Adrenal gland (tissue), 12 donors: ENCODE measurements around the gene CCPG1. TPM values are rescaled to one million over a fixed set of nuclear protein-coding genes. Genes with fewer than 3 reads are reported as not detected.

Experiments
- DNase-seq, 7 donors: peaks; one replicate each; pipeline ENCODE4 v3.0.0-alpha.2; 2019 to 2020
- H3K27ac ChIP-seq, 5 donors: fragments of 200-600 bp; sonication (generic) in 4 of 5; 1 replicate in 3 of 5; 2 replicates in 2 of 5; pipeline versions ENCODE4 v1.5.1 to v1.8.0; 2016 to 2020; ENCODE audit warnings: mild to moderate bottlenecking in 1 of 5
- H3K27me3 ChIP-seq: fragments of 200-600 bp; 2 replicates; pipeline ENCODE4 v1.8.0; 2021
- H3K36me3 ChIP-seq, 2 donors: fragments of 200-600 bp; replicated peaks in 1 of 2; 1 replicate in 1 of 2; 2 replicates in 1 of 2; pipeline versions ENCODE4 v1.5.1 to v1.8.0; 2018 to 2022
- H3K4me1 ChIP-seq, 2 donors: fragments of 200-600 bp; replicated peaks in 1 of 2; 1 replicate in 1 of 2; 2 replicates in 1 of 2; pipeline versions ENCODE4 v1.5.1 to v1.8.0; 2018 to 2021
- H3K4me3 ChIP-seq, 4 donors: fragments of 200-600 bp; sonication (generic) in 3 of 4; one replicate each; pipeline ENCODE4 v1.5.1; 2016 to 2018
- H3K9me3 ChIP-seq, 3 donors: fragments of 200-600 bp; sonication (generic) in 1 of 3; replicated peaks in 1 of 3; 1 replicate in 2 of 3; 2 replicates in 1 of 3; pipeline versions ENCODE4 v1.5.1 to v1.8.0; 2016 to 2021
- CTCF ChIP-seq, 6 experiments: fragments of 450-650 bp in 4 of 6; fragments of 200-600 bp in 2 of 6; sonication (generic) in 1 of 6; IDR thresholded peaks; 1 replicate in 5 of 6; 2 replicates in 1 of 6; pipeline versions ENCODE4 v1.5.1 to v1.8.0; 2016 to 2021; ENCODE audit warnings: antibody characterized with exemption in 6 of 6, mild to moderate bottlenecking in 2 of 6, moderate library complexity in 1 of 6
- POLR2A ChIP-seq, 2 donors: fragments of 450-650 bp; IDR thresholded peaks; one replicate each; pipeline ENCODE4 v1.6.1; 2017; ENCODE audit warnings: antibody characterized with exemption in 2 of 2, mild to moderate bottlenecking in 2 of 2, moderate library complexity in 1 of 2
- WGBS, 4 donors: extraction: QIAGEN DNeasy Blood & Tissue Kit in 2 of 4; methylation state at CpG; one replicate each; pipeline versions ENCODE4 v1.1.5 to v1.1.7; 2013 to 2017; 5-methylcytosine and 5-hydroxymethylcytosine counted together
- intact Hi-C, 2 donors: fragments of 100-400 bp; cut with DNase I; formaldehyde crosslinking; loops; one replicate each; pipeline versions ENCODE4 v1.14.1 to v1.15.0; 2022 to 2023
- polyA plus RNA-seq, 3 donors: library from polyadenylated mRNA; stranded (reverse); fragments of 200-250 nt in 2 of 3; fragments of 350-450 nt in 1 of 3; fragmentation: Illumina TruSeq in 1 of 3; extraction: RNeasy Lipid Tissue Mini Kit (QIAGEN cat#74804) in 1 of 3; gene quantifications; one replicate each; pipeline ENCODE4 v1.2.3, GENCODE V29; 2013 to 2014
- total RNA-seq, 9 donors: library from RNA; depleted of rRNA in 4 of 9; stranded (reverse); fragments of >200 nt in 4 of 9; fragments of 120-200 nt in 1 of 9; fragmentation: NEBNext Ultra II Directional in 1 of 9; extraction: Animal tissue kit (Norgen Biotek cat#: 25700) in 1 of 9; gene quantifications; one replicate each; pipeline versions ENCODE4 v1.1.0 to v1.2.4, GENCODE V29; 2013 to 2023
- donor health status: healthy with polysubstance abuse.
- donor health status: Bipolar disorder and iron deficiency.
- donor health status: DM: yes; HTN: yes; CAD: no.
- donor health status: DM: no; HTN: no; CAD: no.
- donor health status: DM: no; HTN: no; CAD: no.
- donor health status: DM: yes; HTN: yes; CAD: no.

The CCPG1 gene
- total and polyA plus RNA-seq, 12 donors: 19.5 to 102 (median 66.3) TPM

DNA sequence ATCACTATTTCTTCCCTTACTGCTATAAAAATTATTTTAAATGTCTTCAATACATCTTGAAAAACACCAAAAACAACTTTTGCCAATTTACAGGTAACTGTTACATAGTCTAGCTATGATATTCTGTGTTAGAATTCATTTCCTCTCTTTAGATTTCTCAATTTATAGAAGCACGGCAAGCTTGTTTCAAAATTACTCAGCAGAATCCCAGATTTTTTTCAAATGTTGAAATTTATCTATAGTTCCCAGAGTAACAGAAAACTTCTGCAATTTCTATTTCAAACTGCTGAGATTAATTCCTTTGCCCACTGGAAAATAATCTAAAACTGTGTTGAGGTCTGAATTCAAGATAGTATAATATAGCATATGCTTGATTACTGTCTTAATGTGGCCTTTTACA is 41.2 kb downstream of the CCPG1 start:
- peaks cover 0 to 17% of the 10 kb centered on the region in 2 donors for H3K36me3 ChIP-seq
- H3K27me3 ChIP-seq: no peaks in the 10 kb centered on the region
- no peaks in the 10 kb centered on the region for H3K4me1 ChIP-seq
- H3K27ac ChIP-seq: no peak overlapping the region
- no peaks in the 10 kb centered on the region for H3K9me3 ChIP-seq
- no peak overlapping the region for H3K4me3 ChIP-seq
- no peak for DNase-seq
- no peak for TF ChIP-seq POLR2A (IDR thresholded peaks at IDR 0.05)
- TF ChIP-seq CTCF (IDR thresholded peaks at IDR 0.05): no peak
- intact Hi-C loops: no loop called here
- WGBS, 4 donors: 76 to 85% (median 81%) methylated on average over 1 of the region's 1 CpG

GRCh38 chr15:55362641-55363040 is 45.5 kb downstream of the CCPG1 start:
- no peaks in the 10 kb centered on the region for H3K27me3 ChIP-seq

DNA sequence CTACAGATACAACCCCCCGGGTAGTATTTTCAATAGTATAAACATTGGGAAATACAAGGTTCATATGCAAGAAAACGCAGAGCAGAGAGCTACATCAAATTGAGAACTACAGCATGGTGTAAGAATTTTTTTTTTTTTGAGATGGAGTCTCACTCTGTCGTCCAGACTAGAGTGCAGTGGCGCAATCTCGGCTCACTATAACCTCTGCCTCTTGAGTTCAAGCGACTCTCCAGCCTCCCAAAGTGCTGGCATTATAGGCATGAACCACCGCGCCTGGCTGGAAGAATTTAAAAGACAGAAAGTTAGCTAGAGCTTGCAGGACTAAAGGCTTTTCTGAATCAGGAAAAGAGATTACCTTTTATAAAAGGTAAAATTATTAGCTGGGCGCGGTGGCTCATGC is 47.1 kb downstream of the CCPG1 start:
- no peaks in the 10 kb centered on the region for H3K27me3 ChIP-seq
- H3K4me1 ChIP-seq: peaks cover 0 to 3% of the 10 kb centered on the region in 2 donors
- DNase-seq: no peak
- intact Hi-C loops: no loop called here
- WGBS, 4 donors: 90 to 93% (median 91%) methylated on average over 10 of the region's 10 CpGs
- no peak overlapping the region for H3K4me3 ChIP-seq
- H3K36me3 ChIP-seq: peaks cover 0 to 15% of the 10 kb centered on the region in 2 donors
- no peaks in the 10 kb centered on the region for H3K9me3 ChIP-seq
- no peak overlapping the region for H3K27ac ChIP-seq
- TF ChIP-seq CTCF (IDR thresholded peaks at IDR 0.05) (no peak), POLR2A (IDR thresholded peaks at IDR 0.05) (no peak)

More at GRCh38 chr15:55362641-55363040, 45.5 kb downstream of the CCPG1 start:
- no peak for TF ChIP-seq POLR2A (IDR thresholded peaks at IDR 0.05)
- no peak for TF ChIP-seq CTCF (IDR thresholded peaks at IDR 0.05)
- intact Hi-C loops: no loop called here
- Histone ChIP-seq H3K27ac (no peak overlapping the region), H3K4me3 (no peak overlapping the region), H3K4me1 (peaks cover 0 to 3% of the 10 kb centered on the region in 2 donors), H3K36me3 (peaks cover 0 to 15% of the 10 kb centered on the region in 2 donors), H3K9me3 (no peaks in the 10 kb centered on the region)
- WGBS, 4 donors: 93 to 98% (median 97%) methylated on average over 2 of the region's 2 CpGs
- no peak for DNase-seq

GRCh38 chr15:55360256-55360655 is 47.9 kb downstream of the CCPG1 start:
- no peaks in the 10 kb centered on the region for H3K9me3 ChIP-seq
- H3K4me3 ChIP-seq: no peak overlapping the region
- peaks cover 0 to 3% of the 10 kb centered on the region in 2 donors for H3K4me1 ChIP-seq
- no peak for TF ChIP-seq CTCF (IDR thresholded peaks at IDR 0.05)
- TF ChIP-seq POLR2A (IDR thresholded peaks at IDR 0.05): no peak
- no peak overlapping the region for H3K27ac ChIP-seq
- intact Hi-C loops: no loop called here
- WGBS, 4 donors: 61 to 64% (median 64%) methylated on average over 6 of the region's 6 CpGs
- no peaks in the 10 kb centered on the region for H3K27me3 ChIP-seq
- DNase-seq: no peak
- H3K36me3 ChIP-seq: peaks cover 0 to 15% of the 10 kb centered on the region in 2 donors
